Hematopoietic multipotent progenitor cell treated with erythropoietin and hydrocortisone succinate and interleukin-3 and kit ligand, for 4 days (in vitro differentiated cells): ENCODE data around the gene MAP1LC3B.

Source experiments
- DNase-seq: peaks from one replicate; pipeline ENCODE4 v3.0.0-alpha.2; 2015

MAP1LC3B gene

DNA sequence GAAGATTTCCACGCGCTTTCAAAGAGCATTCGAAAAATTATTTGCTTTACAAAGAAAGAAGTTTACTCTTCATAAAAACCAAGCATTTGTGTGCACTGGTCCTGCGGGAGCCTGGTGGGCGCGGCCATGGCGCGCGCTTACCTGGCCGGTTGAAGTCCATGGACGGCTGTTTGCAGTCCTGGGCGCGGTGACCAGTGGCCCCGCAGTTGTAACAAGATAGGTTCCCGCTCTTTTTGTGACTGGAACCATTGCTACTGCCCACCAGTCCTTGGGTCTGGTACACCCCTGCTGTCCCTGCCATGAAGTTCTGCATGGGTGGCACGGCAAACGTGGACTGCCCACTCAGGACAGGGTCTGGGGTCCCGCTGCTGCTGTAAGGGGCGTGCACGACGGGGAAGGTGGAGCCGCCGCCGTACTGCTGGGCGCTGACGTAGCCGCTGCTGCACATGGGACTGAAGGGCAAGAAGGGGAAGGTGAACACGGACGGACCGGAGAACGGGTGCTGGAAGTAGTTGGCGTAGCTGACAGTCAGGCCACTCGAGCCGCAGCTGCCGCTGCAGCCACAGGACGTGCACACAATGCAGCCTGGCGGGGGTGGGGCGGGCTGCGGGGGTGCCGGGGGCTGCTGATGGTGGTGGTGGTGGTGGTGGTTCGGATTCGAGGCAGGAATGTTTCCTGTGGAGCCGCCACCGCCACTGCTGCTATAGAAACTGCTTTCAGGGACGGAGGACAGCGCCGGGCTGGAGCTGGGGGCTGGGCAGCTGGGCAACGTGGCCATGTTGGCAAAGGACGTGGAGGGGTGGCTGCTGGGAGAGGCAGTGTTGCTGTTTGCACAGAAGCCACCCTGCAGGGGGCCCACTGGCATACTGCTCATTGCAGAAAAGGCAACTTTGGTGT is 19.5 kb downstream of the MAP1LC3B start:
- no peak for DNase-seq

DNA sequence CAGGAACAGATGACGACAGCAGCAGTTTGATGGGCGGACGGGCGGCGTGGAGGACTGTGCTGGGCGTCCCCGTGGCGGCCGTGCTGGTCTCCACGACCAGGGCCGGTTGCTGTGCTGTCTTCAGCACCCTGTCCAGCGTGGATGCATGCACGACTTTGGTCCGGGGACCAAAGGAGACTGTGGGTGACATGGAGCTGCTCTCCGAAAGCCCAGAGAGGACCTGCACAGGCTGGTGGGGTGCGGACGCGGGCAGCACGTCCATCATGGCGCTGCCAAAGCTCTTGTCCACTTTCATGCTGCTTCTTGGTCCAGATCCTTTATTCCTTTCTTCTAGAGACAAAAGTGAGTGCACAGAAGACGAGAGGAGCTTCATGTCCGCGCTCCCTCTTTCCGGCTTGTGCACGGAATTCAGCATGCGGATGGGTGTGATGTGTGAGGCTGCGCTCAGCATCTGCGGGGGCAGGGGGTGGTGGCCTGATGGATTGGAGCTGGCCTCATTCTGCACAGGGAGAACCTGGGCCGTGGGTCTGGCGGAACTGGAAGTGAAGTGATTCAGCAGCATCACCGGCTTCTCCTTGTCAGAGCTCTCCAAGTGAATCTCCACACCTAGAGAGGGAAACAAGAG is 20.3 kb downstream of the MAP1LC3B start:
- DNase-seq: no peak

DNA sequence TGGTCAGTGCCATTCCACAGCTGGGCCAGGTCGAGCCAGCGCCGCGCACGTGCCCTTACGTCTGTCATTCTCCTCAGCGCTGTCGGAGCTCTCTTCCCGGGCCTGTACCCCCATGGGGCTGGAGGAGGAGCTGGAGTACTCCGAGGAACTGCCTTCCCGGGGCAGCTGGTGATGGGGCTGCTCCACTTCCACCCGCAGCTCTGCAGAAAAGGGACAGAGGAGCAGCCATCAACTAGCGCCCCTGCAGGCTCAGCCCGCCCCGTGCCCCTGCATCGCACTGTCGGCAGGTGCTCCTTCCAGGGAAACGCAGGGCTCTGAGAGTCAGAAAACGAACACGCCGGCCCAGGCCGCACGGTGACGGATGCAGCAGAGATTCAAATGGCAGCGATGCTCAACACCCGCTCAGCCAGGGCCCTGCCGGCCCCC is 20.9 kb downstream of the MAP1LC3B start:
- DNase-seq: no peak

DNA sequence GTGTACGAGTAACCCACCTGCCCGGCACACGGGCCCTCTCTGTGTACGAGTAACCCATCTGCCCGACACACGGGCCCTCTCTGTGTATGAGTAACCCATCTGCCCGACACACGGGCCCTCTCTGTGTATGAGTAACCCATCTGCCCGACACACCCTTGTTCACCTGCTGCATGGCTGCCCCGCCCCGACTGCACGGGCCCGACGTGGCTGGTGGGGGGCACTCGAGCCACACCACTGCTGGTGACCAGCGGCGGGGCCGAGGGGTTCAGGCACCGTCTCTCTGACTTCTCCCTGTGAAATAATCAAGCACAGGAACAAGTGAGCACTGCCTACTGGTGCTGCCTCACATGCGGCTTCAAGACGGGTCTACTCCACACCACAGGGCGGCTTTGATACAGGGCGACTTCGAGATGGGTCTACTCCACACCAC is 22.1 kb downstream of the MAP1LC3B start:
- no peak for DNase-seq

DNA sequence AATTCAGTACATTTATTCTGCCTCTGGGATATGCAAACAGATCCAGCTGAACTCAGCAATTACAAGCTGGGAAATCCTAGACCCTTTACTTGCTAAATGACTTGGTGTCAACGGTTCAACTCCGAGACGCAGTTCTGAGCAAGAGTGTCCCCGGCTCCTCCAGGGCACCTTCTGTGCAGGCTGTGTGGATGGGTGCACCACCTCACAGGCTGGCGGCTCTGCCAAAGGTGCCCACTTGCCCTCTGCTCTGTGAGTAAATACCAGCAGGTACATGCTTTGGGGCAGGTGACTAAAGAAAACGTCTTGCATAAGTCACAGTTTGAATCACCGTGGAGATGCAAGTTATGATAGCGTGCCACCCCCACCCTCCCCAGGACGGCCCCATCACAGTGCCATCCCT is 23.3 kb downstream of the MAP1LC3B start:
- no peak for DNase-seq

DNA sequence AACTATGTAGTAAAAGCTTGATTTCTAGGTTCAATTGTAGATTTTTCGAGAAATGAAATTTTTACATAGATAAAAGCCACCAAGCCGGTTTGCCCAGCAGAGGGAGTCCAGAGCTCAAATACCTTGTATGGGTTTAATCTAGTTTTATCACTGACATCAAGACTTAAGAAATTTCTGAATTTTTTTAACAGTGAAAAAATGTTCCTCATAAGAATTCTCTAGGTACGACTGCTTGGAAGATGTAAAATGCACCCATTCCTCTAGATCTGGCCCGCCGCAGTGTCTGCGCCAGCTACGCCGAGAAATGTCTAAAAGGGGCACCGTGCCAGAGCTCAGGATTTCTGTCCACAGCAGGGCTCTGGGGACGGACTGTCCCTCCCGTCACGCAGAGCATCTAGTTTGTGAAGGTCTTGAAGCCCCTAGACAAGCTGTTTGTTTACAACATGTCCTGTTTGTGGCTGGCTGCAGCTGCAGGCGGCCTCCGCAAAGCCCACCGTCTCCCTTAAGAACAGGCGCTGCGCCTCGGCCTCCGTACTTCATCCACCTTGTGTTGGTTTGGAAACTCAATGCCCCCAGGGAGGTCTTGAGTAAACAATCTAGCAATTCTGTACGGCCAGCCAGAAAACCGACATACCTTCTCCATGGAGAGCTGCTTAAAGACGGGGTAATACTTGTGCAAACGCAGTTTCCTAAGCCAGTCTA is 24.8 kb downstream of the MAP1LC3B start:
- peak; percentile 73 for DNase-seq

DNA sequence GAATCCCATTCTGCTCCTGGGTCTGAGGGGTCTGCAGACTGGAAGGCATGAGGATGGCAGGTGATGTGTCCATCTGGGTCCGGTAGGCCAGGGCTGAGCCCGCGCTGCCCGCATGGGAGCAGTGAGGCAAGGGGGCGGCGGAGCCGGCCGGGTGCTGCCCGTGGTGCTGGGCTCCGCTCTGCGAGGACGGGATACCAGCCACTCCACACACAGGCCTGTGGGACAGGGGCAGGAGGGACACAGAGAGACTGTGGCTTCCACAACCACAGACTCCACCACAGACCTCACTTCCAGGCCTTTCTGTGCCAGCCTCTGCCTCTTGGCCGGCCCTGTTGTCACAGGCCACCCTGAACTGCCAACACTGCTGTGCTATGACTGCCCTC is 25.4 kb downstream of the MAP1LC3B start:
- DNase-seq: no peak

DNA sequence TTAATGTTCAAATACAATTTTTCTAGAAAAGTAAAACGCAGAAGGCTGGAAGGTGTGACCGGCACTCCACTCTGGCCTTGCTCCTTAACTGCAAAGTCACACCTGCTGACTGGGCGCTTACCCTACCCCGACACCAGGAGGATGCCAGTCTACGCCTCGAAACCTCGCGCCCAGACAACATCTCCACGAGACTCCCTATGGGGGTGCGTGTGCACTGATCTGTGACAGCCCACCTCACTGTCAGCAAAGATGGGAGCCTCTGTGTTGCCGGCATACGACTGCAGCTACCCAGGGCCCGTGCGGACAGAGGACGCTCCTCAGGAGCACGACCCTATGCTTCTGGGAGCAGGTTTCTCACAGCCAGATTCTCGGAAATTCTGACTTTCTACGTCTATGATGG is 26.1 kb downstream of the MAP1LC3B start:
- no peak for DNase-seq

DNA sequence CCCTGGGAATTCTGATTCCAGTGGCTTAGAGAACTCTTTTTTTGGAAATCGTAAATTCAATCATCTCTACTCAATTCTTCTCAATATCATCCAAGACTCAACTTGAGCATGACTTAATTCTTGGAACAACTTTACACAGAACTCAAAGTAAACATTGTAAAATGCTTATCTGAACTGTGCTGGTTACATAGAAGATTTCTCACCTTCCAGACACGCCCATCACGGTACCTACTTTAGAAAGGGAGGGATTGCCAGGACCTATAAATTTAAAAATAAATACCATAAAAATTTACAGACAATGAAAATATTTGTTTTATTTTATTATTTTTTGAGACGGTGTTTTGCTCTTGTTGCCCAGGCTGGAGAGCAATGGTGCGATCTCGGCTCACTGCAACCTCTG is 26.5 kb downstream of the MAP1LC3B start:
- no peak for DNase-seq

DNA sequence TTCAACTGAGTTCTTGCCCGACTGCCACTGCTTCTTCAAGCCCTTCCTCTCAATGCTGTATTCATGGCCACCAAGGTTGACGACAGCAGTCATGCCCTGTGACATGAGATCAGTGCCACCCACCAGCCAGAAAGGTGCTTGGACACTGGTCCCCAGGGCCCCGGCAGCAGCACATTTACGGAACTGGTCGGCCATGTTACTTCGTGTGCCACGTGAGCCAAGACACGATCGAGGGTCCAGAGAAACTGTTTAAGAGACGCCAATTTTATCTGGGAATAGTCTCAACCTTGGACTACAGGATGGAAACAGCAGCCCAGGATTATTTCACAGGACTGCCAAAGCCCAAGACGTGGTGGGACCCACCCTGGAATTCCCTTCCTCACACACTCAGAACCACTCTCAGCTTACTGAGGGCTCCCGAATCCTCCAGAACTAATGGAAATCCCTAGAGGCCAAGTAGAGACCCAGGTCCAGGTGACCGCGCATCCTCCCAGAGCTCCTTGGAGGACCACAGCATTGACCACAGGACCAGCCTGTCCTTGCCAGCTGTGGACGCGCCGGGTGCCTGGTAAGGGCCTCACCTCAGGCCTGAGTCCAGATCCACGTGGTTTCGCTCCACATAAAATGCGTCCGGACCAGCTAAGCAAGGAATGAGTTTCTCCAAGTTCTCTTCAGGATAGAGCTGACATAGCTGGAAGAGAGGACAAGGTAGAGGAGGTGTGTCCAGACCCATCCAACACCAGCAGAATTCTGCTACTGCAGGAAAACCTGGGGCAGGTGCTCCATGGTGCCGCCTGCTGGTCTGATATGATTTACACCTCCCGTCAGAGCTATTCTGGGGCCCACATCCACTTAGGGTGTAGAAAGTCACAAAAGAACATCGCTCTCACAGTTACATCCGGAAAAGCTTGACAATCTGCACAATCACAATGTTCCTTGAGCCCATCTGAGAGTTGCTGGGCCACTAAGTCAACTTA is 28.2 kb downstream of the MAP1LC3B start:
- DNase-seq: peak; percentile 25

DNA sequence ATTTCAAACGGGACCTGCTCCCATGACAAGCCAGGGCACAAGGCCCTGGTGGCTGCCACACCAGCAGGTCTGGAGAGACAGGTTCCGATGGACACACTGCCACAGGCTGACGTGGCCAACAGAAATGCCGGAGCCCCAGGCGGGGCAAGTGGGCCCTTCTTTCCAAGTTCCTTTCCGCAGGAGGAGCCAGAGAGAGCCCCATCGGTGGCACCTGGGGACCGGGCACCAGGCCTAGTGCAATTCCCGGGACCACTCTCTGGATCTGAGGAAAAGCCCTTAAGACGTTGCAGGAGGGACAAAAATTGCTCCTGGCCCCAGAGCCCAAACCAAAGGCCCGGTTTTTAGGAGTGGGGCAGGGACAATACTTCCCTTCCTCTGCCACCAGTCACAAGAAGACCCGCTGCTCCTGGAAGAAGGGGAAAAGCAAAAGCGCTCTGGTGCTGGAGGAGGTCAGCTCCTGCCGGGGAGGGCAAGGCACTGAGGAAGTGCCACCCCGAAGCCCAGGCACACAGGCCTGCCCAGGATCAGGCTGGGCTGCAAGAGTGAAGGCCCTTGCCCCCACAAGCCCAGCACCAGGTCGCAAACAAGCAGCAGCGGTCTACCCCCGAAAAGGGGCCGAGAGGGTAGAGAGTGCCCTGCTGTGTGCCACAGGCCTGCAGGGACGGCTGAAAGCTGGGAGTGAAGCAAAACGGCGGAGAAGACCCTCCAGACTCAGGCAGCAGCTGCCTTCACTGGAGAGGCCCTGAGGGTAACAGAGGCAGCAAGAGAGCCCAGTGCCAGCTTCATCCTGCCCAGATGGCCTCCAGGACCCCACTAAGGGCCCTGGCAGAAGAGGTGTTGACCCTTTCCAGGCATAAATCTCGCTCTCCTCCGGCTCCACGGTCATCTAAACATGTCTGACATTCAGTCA is 29.1 kb downstream of the MAP1LC3B start:
- no peak for DNase-seq

DNA sequence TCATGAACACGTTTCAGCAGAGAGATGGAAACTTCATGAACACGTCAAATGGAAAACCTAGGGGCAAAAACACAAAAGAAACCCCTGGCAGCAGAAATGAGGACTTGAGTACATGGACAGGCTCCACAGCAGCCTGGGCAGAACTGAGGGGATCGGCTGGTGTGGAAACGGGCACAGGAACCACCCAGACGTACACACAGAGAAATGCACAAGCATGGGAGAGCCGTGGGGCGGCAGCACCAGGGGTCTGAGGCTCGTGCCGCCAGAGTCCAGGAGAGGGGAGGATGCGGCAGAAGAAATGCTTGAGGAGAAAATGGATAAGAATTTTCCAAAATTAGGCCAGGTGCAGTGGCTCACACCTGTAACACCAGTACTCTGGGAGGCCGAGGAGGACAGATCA is 30.0 kb downstream of the MAP1LC3B start:
- DNase-seq: no peak

DNA sequence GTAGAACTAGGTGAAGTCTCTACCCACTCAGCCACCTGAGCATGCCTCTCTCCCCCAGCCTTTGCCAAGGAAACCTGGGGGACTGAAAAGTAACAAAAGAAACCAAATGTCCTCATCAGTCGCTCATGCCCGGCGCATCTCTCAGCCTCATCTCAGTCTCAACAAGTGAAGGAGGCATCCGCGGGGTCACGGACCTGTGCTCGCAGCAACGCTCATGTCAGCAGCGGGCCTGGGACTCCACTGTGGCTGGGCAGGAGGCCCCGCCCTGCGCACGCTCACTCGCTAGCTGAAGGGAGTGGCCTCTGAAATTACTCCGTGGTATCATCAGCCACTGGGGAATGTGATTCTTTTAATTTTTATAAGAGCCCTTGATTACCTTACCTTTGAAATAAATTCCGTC is 31.3 kb downstream of the MAP1LC3B start:
- DNase-seq: no peak

DNA sequence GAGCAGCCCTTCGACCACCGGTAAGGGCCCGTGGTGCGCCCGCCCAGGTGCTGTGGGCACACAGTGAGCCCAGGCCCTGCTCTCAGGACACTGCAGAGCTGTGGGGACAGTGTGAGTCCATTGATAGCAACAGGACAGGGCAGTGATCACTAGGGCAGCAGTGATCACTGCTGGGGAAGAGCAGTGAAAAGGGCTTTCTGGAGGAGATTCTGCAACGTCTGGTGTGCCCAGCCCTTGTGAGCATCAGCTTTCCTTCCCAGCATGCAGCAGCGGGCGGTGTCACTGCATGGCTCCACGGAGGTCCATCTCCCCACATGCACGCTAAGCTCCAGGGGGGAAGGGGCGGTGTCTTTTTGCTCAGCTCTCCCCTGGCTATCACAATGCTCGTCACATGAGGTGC is 32.1 kb downstream of the MAP1LC3B start:
- no peak for DNase-seq

DNA sequence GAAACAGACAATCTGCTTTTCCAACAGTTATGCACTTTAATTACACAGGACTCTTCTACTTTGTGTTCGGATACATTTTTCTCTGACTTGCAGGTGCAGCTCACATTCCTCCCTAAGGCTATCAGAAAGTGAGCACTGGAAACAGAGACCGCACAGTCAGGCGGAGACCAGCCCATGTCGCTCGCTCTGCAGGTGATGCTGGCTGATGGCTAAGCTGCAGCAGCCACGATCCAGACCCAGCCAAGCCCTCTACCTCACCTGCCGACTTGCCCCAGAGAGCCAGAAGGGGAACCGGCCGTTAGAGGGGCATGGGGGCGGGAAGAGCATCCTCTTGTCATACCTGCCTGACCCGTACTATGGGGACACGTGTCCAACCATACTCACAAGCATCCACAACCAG is 33.8 kb downstream of the MAP1LC3B start:
- no peak for DNase-seq

DNA sequence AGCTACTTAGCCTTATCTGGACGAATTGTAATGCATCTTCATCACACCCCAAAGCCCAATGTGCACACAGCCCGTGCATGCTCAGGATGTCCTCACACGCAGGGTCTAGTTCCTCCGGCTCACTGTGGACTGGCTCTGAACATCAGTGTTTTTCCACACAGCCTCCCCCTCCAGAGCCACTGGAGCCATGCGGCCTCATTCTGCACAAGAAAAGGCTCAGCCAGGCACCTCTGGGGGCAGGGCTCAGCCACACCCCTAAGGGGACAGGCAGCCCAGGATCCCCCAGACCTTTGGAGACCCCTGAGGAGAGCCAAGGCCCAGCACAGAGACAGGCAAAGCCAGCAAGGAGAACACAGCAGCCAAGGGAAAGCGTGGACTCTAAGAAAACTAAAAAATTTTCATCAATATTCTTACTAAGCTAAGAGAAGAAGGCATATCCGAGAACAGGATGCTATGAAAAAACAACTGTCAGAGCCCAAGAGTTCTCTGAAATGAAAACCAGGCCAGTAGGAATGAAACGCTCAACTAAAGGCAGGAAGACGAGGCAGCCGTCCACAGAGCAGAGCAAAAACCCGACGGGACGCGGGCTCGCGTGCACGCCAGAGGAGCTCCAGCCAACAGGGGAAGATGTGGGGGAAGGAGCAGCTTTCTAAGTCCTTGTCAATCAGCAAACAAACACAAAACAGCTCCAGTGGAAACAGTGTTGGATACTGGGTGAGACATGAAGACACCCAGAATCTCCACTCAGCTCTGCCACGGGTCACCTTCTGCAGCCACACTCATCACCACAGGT is 34.5 kb downstream of the MAP1LC3B start:
- no peak for DNase-seq

DNA sequence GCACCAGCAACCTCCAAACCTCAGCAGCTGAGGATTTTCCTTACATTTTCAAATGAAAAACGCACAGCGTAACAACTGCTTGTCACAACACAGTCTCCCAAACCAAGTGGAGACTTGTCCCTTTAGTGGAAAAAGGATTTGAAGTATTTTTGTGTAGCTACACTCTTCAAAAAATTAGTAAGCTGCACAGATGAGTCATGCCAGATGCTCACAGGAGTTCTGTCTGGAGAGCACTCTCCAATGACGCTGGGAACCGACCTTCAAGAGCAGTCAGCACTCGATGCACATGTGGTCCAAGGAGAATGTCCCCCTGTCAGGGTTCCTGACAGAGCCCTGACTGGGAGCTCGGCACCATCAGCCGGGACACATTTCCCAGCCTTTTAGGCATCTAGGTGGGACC is 39.8 kb downstream of the MAP1LC3B start:
- DNase-seq: no peak

DNA sequence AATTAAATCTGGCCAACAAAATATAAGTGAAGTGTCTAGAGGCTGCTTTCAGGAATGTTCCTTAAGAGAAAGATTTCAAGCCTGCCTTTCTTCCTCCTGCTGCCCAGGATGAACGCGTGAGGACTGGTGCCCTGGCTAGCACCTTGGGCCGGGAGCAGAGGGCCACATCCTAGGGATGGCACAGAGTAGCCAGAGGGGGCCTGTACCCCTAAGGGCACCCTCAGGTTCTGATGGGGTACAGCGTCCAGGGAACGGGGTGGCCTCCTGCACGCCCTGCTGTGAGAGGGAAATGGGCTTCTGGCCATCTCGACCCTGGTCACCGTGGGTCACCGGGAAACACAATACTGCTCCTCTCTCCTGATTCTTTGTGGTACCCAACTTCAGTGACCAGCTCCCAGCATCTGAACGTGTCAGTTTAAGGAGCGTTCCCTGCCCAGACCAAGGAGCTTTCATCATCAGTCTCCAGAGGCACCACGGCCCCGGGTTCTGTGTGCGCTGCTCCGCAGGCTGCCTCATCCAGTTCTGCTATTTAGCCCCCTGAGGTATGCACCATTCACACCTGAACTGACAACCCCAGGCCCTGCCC is 40.3 kb downstream of the MAP1LC3B start:
- no peak for DNase-seq

DNA sequence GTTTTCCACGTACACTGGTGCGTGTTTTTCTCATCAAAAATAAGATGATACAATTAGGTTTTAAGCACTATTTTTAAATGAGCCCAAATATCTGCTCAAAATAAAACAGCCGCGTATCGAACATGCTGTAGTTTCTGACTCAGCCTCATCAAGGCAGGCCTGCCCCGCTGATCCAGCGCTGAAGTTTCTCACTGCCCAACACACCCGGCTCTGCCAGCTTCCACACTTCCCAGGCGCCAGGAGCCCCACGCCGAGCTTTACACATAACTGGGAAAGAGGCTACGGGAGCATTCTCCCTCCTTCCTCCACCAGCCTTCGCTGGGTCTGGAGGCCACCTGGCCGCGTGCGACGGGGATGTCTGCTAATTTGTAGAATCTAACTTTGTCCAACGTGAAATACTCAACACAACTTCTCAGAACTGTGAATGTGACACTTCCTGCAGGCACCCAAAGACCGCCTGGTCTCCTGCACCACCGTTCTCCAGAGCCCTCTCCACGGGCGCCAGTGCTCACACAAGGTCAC is 42.1 kb downstream of the MAP1LC3B start:
- no peak for DNase-seq
